T-cell (primary cell): ENCODE results near the gene OR8K1. TPM values are rescaled to one million over a fixed set of nuclear protein-coding genes. Genes with fewer than 3 reads are reported as not detected.

ENCODE experiments used
- total RNA-seq, 35 experiments: library from RNA in 6 of 35; stranded (reverse) in 6 of 35; fragments of 120-200 nt in 1 of 35; gene quantifications; one replicate each; pipeline versions ENCODE4 v1.2.1 to v1.2.4 and lab custom pipeline; 2013 to 2026

Gene OR8K1
- total RNA-seq, 5 donors from 2014 or later (not counting 1 experiment from before 2014, with no cell fraction given) = not detected

Other genes starting within 250 kb of the OR8K1 start
- not detected for gene OR8H2, start 242.4 kb upstream of the OR8K1 start, total RNA-seq
- gene OR8H3, start 223.7 kb upstream of the OR8K1 start, total RNA-seq = not detected
- not detected for gene OR8J3, start 205.8 kb upstream of the OR8K1 start, total RNA-seq
- gene OR8K5, start 185.7 kb upstream of the OR8K1 start, total RNA-seq = not detected
- not detected for gene OR5J2, start 169.4 kb upstream of the OR8K1 start, total RNA-seq
- gene OR5T2, start 111.8 kb upstream of the OR8K1 start, total RNA-seq = not detected
- not detected for gene OR5T3, start 93.8 kb upstream of the OR8K1 start, total RNA-seq
- not detected for gene OR5T1, start 71.9 kb upstream of the OR8K1 start, total RNA-seq
- not detected for gene OR8H1, start 53.8 kb upstream of the OR8K1 start, total RNA-seq
- not detected for gene OR8K3, start 30.9 kb upstream of the OR8K1 start, total RNA-seq
- gene OR8J1, start 8.3 kb downstream of the OR8K1 start, total RNA-seq = not detected
- not detected for gene OR8U1, start 29.6 kb downstream of the OR8K1 start, total RNA-seq
- not detected for gene OR5AL1, start 66.7 kb downstream of the OR8K1 start, total RNA-seq
- gene OR5M3, start 127.3 kb downstream of the OR8K1 start, total RNA-seq = not detected
- gene OR5M8, start 145.3 kb downstream of the OR8K1 start, total RNA-seq = not detected
- gene OR5M11, start 197.2 kb downstream of the OR8K1 start, total RNA-seq = not detected
- gene OR5M10, start 231.7 kb downstream of the OR8K1 start, total RNA-seq = not detected